ENCODE measurements around the gene GMPS.

DNA sequence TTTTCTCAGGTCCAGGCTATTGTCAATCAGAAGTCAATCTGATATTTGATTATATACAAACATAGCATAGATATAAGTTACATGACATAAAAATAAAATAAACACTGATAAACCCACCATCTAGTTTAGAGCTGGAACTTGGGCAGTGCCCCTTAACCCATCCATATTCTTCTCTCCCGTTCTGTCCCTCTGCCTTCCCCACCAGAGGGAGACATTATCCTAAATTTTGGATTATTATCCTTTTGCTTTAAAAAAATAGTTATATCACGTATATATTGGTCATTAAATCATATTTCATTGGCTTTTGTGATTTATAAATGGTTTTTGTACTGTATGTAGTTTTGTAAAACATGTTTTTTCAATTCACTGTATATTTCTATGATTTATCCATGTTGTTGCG is 107.9 kb downstream of the GMPS start:
- TF ChIP-seq PCBP2 (IDR thresholded peaks at IDR 0.05; ENCODE audit: low read depth, low read length, poor library complexity, severe bottlenecking) (no peak), POLR2A (conservative IDR thresholded peaks at IDR 0.05) (no peak), TCF3 (CRISPR knock-in tag; IDR thresholded peaks at IDR 0.05) (no peak), KLF16 (IDR thresholded peaks at IDR 0.05) (no peak), FOXJ3 (CRISPR knock-in tag; IDR thresholded peaks at IDR 0.05) (no peak), YY1 (IDR thresholded peaks at IDR 0.05; ENCODE audit: borderline replicate concordance in 1 of 3, control insufficient read depth in 1 of 3, extremely low read depth in 1 of 3, insufficient read depth in 3 of 3, insufficient read length in 1 of 3, insufficient replicate concordance in 2 of 3, low read depth in 1 of 3, low read length in 2 of 3) (no peak), TBP (optimal IDR thresholded peaks at IDR 0.05; ENCODE audit: low read depth, low read length) (no peak), POLR2AphosphoS5 (IDR thresholded peaks at IDR 0.05; ENCODE audit: control insufficient read depth, insufficient read depth, low read depth, low read length) (no peak), ZNF224 (CRISPR knock-in tag; IDR thresholded peaks at IDR 0.05) (no peak), RBM39 (optimal IDR thresholded peaks at IDR 0.05; ENCODE audit: low read depth, low read length) (no peak), TAF1 (IDR thresholded peaks at IDR 0.05; ENCODE audit: control insufficient read depth, extremely low read depth, insufficient read depth, low read length, severe bottlenecking) (no peak)
- TF ChIP-seq, protein P1, sequence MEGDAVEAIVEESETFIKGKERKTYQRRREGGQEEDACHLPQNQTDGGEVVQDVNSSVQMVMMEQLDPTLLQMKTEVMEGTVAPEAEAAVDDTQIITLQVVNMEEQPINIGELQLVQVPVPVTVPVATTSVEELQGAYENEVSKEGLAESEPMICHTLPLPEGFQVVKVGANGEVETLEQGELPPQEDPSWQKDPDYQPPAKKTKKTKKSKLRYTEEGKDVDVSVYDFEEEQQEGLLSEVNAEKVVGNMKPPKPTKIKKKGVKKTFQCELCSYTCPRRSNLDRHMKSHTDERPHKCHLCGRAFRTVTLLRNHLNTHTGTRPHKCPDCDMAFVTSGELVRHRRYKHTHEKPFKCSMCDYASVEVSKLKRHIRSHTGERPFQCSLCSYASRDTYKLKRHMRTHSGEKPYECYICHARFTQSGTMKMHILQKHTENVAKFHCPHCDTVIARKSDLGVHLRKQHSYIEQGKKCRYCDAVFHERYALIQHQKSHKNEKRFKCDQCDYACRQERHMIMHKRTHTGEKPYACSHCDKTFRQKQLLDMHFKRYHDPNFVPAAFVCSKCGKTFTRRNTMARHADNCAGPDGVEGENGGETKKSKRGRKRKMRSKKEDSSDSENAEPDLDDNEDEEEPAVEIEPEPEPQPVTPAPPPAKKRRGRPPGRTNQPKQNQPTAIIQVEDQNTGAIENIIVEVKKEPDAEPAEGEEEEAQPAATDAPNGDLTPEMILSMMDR (IDR thresholded peaks at IDR 0.05 in 2 of 3, conservative IDR thresholded peaks at IDR 0.05 in 1 of 3; ENCODE audit: insufficient read depth in 2 of 3, low read depth in 1 of 3, low read length in 3 of 3) = peak; percentile 16 to 44 (median 34); a peak in 2 of 6 replicates
- TF ChIP-seq, protein P2, sequence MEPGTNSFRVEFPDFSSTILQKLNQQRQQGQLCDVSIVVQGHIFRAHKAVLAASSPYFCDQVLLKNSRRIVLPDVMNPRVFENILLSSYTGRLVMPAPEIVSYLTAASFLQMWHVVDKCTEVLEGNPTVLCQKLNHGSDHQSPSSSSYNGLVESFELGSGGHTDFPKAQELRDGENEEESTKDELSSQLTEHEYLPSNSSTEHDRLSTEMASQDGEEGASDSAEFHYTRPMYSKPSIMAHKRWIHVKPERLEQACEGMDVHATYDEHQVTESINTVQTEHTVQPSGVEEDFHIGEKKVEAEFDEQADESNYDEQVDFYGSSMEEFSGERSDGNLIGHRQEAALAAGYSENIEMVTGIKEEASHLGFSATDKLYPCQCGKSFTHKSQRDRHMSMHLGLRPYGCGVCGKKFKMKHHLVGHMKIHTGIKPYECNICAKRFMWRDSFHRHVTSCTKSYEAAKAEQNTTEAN (CRISPR knock-in tag; IDR thresholded peaks at IDR 0.05) = no peak

All from K562 (cell line).